ENCODE data around the gene TTC4. TPM values are rescaled to one million over a fixed set of nuclear protein-coding genes. Genes with fewer than 3 reads are reported as not detected.

TTC4 gene
- total and polyA plus RNA-seq, 3 donors from 2014 or later: 25.0 to 35.3 (median 34.3) TPM

GRCh38 chr1:54754486-54755285 lies 39.0 kb downstream of the TTC4 start:
- Histone ChIP-seq H3K27ac (no peak overlapping the region), H3K4me3 (no peak overlapping the region), H3K4me1 (no peaks in the 10 kb centered on the region), H3K36me3 (ENCODE audit: low read depth, missing control alignments) (no peaks in the 10 kb centered on the region), H3K9me3 (no peaks in the 10 kb centered on the region), H3K27me3 (no peaks in the 10 kb centered on the region)
- no peak for TF ChIP-seq POLR2A (IDR thresholded peaks at IDR 0.05)
- intact Hi-C loops (cut with DNase I; ENCODE audit: low total_unique reads): no loop called here
- 82 to 92% methylated on average over 13 to 22 of the region's 25 CpGs for WGBS, 2 donors
- DNase-seq: no peak

- Histone ChIP-seq H3K4me1 (no peaks in the 10 kb centered on the region), H3K36me3 (ENCODE audit: low read depth, missing control alignments) (no peaks in the 10 kb centered on the region), H3K27ac (no peak overlapping the region), H3K9me3 (no peaks in the 10 kb centered on the region), H3K4me3 (no peak overlapping the region), H3K27me3 (no peaks in the 10 kb centered on the region)
- WGBS, 2 donors: 94 to 95% methylated on average over 5 to 9 of the region's 9 CpGs
- no peak for DNase-seq
- intact Hi-C loops (cut with DNase I; ENCODE audit: low total_unique reads): no loop called here
- TF ChIP-seq CTCF (IDR thresholded peaks at IDR 0.05): no peak
- no peak for TF ChIP-seq POLR2A (IDR thresholded peaks at IDR 0.05)
These were observed 42.2 kb downstream of the TTC4 start for GRCh38 chr1:54757833-54758232.

GRCh38 chr1:54758678-54759348 lies 43.2 kb downstream of the TTC4 start:
- Histone ChIP-seq H3K4me1 (peaks cover 7% of the 10 kb centered on the region), H3K9me3 (no peaks in the 10 kb centered on the region), H3K36me3 (ENCODE audit: low read depth, missing control alignments) (no peaks in the 10 kb centered on the region), H3K27ac (no peak overlapping the region), H3K27me3 (no peaks in the 10 kb centered on the region), H3K4me3 (no peak overlapping the region)
- TF ChIP-seq CTCF (IDR thresholded peaks at IDR 0.05): no peak
- no peak for TF ChIP-seq POLR2A (IDR thresholded peaks at IDR 0.05)
- WGBS, 2 donors: 93 to 94% methylated on average over 15 to 20 of the region's 20 CpGs
- DNase-seq: no peak
- intact Hi-C loops (cut with DNase I; ENCODE audit: low total_unique reads): no loop called here

- TF ChIP-seq CTCF (IDR thresholded peaks at IDR 0.05): no peak
- no peak for TF ChIP-seq POLR2A (IDR thresholded peaks at IDR 0.05)
- H3K9me3 ChIP-seq: no peaks in the 10 kb centered on the region
- no peak for DNase-seq
- no peaks in the 10 kb centered on the region for H3K36me3 ChIP-seq (ENCODE audit: low read depth, missing control alignments)
- peaks cover 7% of the 10 kb centered on the region for H3K4me1 ChIP-seq
- intact Hi-C loops (cut with DNase I; ENCODE audit: low total_unique reads): no loop called here
- H3K4me3 ChIP-seq: peak overlapping the region; percentile 63 to 79
- H3K27me3 ChIP-seq: no peaks in the 10 kb centered on the region
- whole genome bisulfite sequencing, 2 donors: 1% methylated on average over 11 of the region's 11 CpGs
- H3K27ac ChIP-seq: peak overlapping the region; percentile 56 to 59
These were observed 48.1 kb downstream of the TTC4 start for GRCh38 chr1:54763816-54764132.

GRCh38 chr1:54764133-54764921 lies 48.7 kb downstream of the TTC4 start, which contains the start of gene PARS2:
PARS2 (minus strand) TSS chr1:54764523; CDS start chr1:54759161, 5,362 bp downstream.
- H3K4me3 ChIP-seq: peak within 1 kb of the TSS; percentile 63 to 79
- peak; percentile 97 for DNase-seq
- no peaks in the 10 kb centered on the region for H3K27me3 ChIP-seq
- intact Hi-C loops (cut with DNase I; ENCODE audit: low total_unique reads): no loop called here
- peak; percentile 14 for TF ChIP-seq POLR2A (IDR thresholded peaks at IDR 0.05)
- TF ChIP-seq CTCF (IDR thresholded peaks at IDR 0.05): no peak
- 1% methylated on average over 21 to 52 of the region's 57 CpGs for WGBS, 2 donors
- no peaks in the 10 kb centered on the region for H3K9me3 ChIP-seq
- peaks cover 7% of the 10 kb centered on the region for H3K4me1 ChIP-seq
- peak within 1 kb of the TSS; percentile 56 to 59 for H3K27ac ChIP-seq
- H3K36me3 ChIP-seq (ENCODE audit: low read depth, missing control alignments): no peaks in the 10 kb centered on the region
